ENCODE data around the gene CCDC74B. TPM values are rescaled to one million over a fixed set of nuclear protein-coding genes. Genes with fewer than 3 reads are reported as not detected.
"Not testable (repeated sequence)": the region's sequence is repeated elsewhere in the genome, so short reads cannot be mapped to it uniquely, and the experiment has no call there.

Gene CCDC74B
- total and polyA plus RNA-seq, 9 donors, result 2.6 to 42.9 (median 5.4) TPM

- DNase-seq, result no peak
- WGBS, 3 donors, result 92 to 94% (median 92%) methylated on average over 7 of the region's 7 CpGs
- Histone ChIP-seq H3K27me3 (no peaks in the 10 kb centered on the region), H3K27ac (no peak overlapping the region), H3K36me3 (no peaks in the 10 kb centered on the region), H3K4me1 (ENCODE audit: insufficient read depth) (no peaks in the 10 kb centered on the region), H3K9me3 (no peaks in the 10 kb centered on the region), H3K4me3 (no peak overlapping the region)
- TF ChIP-seq EP300 (IDR thresholded peaks at IDR 0.05) (no peak), POLR2A (IDR thresholded peaks at IDR 0.05) (no peak), CTCF (IDR thresholded peaks at IDR 0.05) (no peak)
- intact Hi-C loops (cut with DNase I), result no loop called here
These were observed 25.0 kb upstream of the CCDC74B start for GRCh38 chr2:130169896-130170295.

- DNase-seq; H3K36me3 ChIP-seq; H3K27ac ChIP-seq; H3K4me1 ChIP-seq (ENCODE audit: insufficient read depth); H3K4me3 ChIP-seq; H3K9me3 ChIP-seq; H3K27me3 ChIP-seq; intact Hi-C loops (cut with DNase I): not testable (repeated sequence)
- WGBS, 3 donors, result 89 to 99% (median 96%) methylated on average over 1 to 3 of the region's 3 CpGs
These were observed 24.3 kb upstream of the CCDC74B start for GRCh38 chr2:130169163-130169562.

GRCh38 chr2:130166611-130167010, 21.7 kb upstream of the CCDC74B start:
- WGBS, 3 donors, result 79 to 88% (median 80%) methylated on average over 3 of the region's 3 CpGs
- H3K27ac ChIP-seq; DNase-seq; H3K4me1 ChIP-seq (ENCODE audit: insufficient read depth); H3K9me3 ChIP-seq; H3K4me3 ChIP-seq; intact Hi-C loops (cut with DNase I); H3K27me3 ChIP-seq; H3K36me3 ChIP-seq: not testable (repeated sequence)

- 94 to 95% (median 94%) methylated on average over 8 of the region's 8 CpGs for WGBS, 3 donors
- no peaks in the 10 kb centered on the region for H3K36me3 ChIP-seq
- intact Hi-C loops (cut with DNase I), result no loop called here
These were observed 20.5 kb upstream of the CCDC74B start for GRCh38 chr2:130165293-130166016.

GRCh38 chr2:130162968-130163367, 18.1 kb upstream of the CCDC74B start:
- H3K36me3 ChIP-seq, result no peaks in the 10 kb centered on the region
- WGBS, 3 donors, result 90 to 99% (median 94%) methylated on average over 5 to 9 of the region's 9 CpGs
- TF ChIP-seq POLR2A (IDR thresholded peaks at IDR 0.05), result no peak
- TF ChIP-seq EP300 (IDR thresholded peaks at IDR 0.05), result no peak
- TF ChIP-seq CTCF (IDR thresholded peaks at IDR 0.05), result no peak
- no peak for DNase-seq
- intact Hi-C loops (cut with DNase I), result no loop called here
- H3K9me3 ChIP-seq, result no peaks in the 10 kb centered on the region
- no peak overlapping the region for H3K4me3 ChIP-seq
- H3K27ac ChIP-seq, result no peak overlapping the region
- no peaks in the 10 kb centered on the region for H3K4me1 ChIP-seq (ENCODE audit: insufficient read depth)
- H3K27me3 ChIP-seq, result no peaks in the 10 kb centered on the region

More at GRCh38 chr2:130165293-130166016, 20.5 kb upstream of the CCDC74B start:
- Histone ChIP-seq H3K27me3 (no peaks in the 10 kb centered on the region), H3K4me1 (ENCODE audit: insufficient read depth) (no peaks in the 10 kb centered on the region), H3K9me3 (no peaks in the 10 kb centered on the region), H3K27ac (no peak overlapping the region), H3K4me3 (no peak overlapping the region)
- no peak for DNase-seq
- no peak for TF ChIP-seq CTCF (IDR thresholded peaks at IDR 0.05)
- TF ChIP-seq EP300 (IDR thresholded peaks at IDR 0.05), result no peak
- TF ChIP-seq POLR2A (IDR thresholded peaks at IDR 0.05), result no peak

- H3K4me1 ChIP-seq (ENCODE audit: insufficient read depth); H3K36me3 ChIP-seq; H3K4me3 ChIP-seq; H3K27ac ChIP-seq; H3K27me3 ChIP-seq; H3K9me3 ChIP-seq; DNase-seq; intact Hi-C loops (cut with DNase I): not testable (repeated sequence)
- WGBS, 3 donors, result 92 to 95% (median 94%) methylated on average over 7 of the region's 7 CpGs
These were observed 17.6 kb upstream of the CCDC74B start for GRCh38 chr2:130162486-130162885.

- DNase-seq; H3K27me3 ChIP-seq; H3K4me3 ChIP-seq; H3K9me3 ChIP-seq; intact Hi-C loops (cut with DNase I); H3K4me1 ChIP-seq (ENCODE audit: insufficient read depth); H3K36me3 ChIP-seq; H3K27ac ChIP-seq: not testable (repeated sequence)
- WGBS, 3 donors, result 78 to 80% (median 79%) methylated on average over 25 of the region's 25 CpGs
These were observed 16.2 kb upstream of the CCDC74B start for GRCh38 chr2:130160838-130161705.
